Karpas-422 (cell line): Measurements from ENCODE around the gene USP15. TPM values are rescaled to one million over a fixed set of nuclear protein-coding genes. Genes with fewer than 3 reads are reported as not detected.
"Not testable (repeated sequence)": the region's sequence is repeated elsewhere in the genome, so short reads cannot be mapped to it uniquely, and the experiment has no call there.

Source experiments
- DNase-seq: peaks from one replicate; pipeline ENCODE4 v3.0.0-alpha.2; 2015
- H2AFZ ChIP-seq: fragments of 200-600 bp; sonication (generic); 2 replicates; pipeline ENCODE4 v1.6.1; 2014; ENCODE audit warnings: antibody characterized with exemption, low read length, mixed read lengths
- H3K27ac ChIP-seq: fragments of 200-600 bp; sonication (generic); 2 replicates; pipeline ENCODE4 v1.5.1; 2014; ENCODE audit warnings: mild to moderate bottlenecking, low read length, moderate library complexity
- H3K27me3 ChIP-seq: fragments of 200-600 bp; sonication (generic); 2 replicates; pipeline ENCODE4 v1.6.1; 2014; ENCODE audit warnings: low read length, mixed read lengths
- H3K36me3 ChIP-seq: fragments of 200-600 bp; sonication (generic); 2 replicates; pipeline ENCODE4 v1.6.1; 2014; ENCODE audit warnings: low read length, mixed read lengths; ENCODE audit not compliant: insufficient read depth
- H3K4me1 ChIP-seq: fragments of 200-600 bp; sonication (generic); 2 replicates; pipeline ENCODE4 v1.6.1; 2014; ENCODE audit warnings: mild to moderate bottlenecking, low read length, mixed read lengths
- H3K4me2 ChIP-seq: fragments of 200-600 bp; sonication (generic); 2 replicates; pipeline ENCODE4 v1.6.1; 2014; ENCODE audit warnings: low read length, low read depth, mild to moderate bottlenecking; ENCODE audit not compliant: poor library complexity, severe bottlenecking
- H3K4me3 ChIP-seq: fragments of 200-600 bp; sonication (generic); 2 replicates; pipeline ENCODE4 v1.5.1; 2014; ENCODE audit warnings: mild to moderate bottlenecking, antibody characterized with exemption, low read length, mixed read lengths
- H3K79me2 ChIP-seq: fragments of 200-600 bp; sonication (generic); 2 replicates; pipeline ENCODE4 v1.6.1; 2014; ENCODE audit warnings: mild to moderate bottlenecking, low read length, mixed read lengths
- H3K9ac ChIP-seq: fragments of 200-600 bp; sonication (generic); 2 replicates; pipeline ENCODE4 v1.6.0; 2014; ENCODE audit warnings: low read length
- H3K9me2 ChIP-seq: fragments of 200-600 bp; sonication (generic), shearing (Covaris generic); replicated peaks from 2 replicates; pipeline ENCODE4 v1.6.0; 2014; ENCODE audit warnings: mild to moderate bottlenecking, low read length, moderate library complexity; ENCODE audit not compliant: insufficient read depth
- H3K9me3 ChIP-seq: fragments of 300-700, 200-600 bp; sonication (generic); 2 replicates; pipeline ENCODE4 v1.6.1; 2014; ENCODE audit warnings: low read length, mixed read lengths
- H4K20me1 ChIP-seq: fragments of 200-600 bp; sonication (generic); 2 replicates; pipeline ENCODE4 v1.6.1; 2014; ENCODE audit warnings: mild to moderate bottlenecking, antibody characterized with exemption, low read length, low read depth; ENCODE audit not compliant: insufficient read depth
- total RNA-seq: library from RNA; depleted of rRNA; stranded (reverse); fragments of >200 nt; shearing (Covaris generic); gene quantifications from 2 replicates; pipeline ENCODE4 v1.2.3, GENCODE V29; 2014; ENCODE audit warnings: low replicate concordance

USP15 gene
- total RNA-seq, 1 experiment from 2014 or later, result 96.0 TPM

DNA sequence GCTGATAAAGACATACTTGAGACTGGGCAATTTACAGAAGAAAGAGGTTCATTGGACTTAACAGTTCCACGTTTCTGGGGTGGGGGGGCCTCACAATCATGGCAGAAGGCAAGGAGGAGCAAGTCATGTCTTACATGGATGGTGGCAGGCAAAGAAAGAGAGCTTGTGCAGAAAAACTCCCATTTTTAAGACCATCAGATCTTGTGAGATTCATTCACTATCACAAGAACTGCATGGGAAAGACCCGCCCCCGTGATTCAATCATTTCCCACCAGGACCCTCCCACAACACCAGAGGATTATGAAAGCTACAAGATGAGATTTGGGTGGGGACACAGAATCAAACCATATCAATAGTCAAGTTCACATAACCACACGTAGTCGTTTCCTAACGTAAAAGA is 85.5 kb downstream of the USP15 start:
- Histone ChIP-seq H3K9me2 (no peaks in the 10 kb centered on the region), H2AFZ (no peak overlapping the region), H3K79me2 (peaks cover 60% of the 10 kb centered on the region), H3K36me3 (peaks cover 7% of the 10 kb centered on the region; the same call in 1 of the 2 replicates), H3K9me3 (no peaks in the 10 kb centered on the region), H3K27me3 (no peaks in the 10 kb centered on the region), H3K4me3 (no peak overlapping the region), H3K4me2 (no peak overlapping the region), H3K4me1 (no peaks in the 10 kb centered on the region), H4K20me1 (no peaks in the 10 kb centered on the region), H3K27ac (no peak overlapping the region), H3K9ac (no peak overlapping the region)
- no peak for DNase-seq

DNA sequence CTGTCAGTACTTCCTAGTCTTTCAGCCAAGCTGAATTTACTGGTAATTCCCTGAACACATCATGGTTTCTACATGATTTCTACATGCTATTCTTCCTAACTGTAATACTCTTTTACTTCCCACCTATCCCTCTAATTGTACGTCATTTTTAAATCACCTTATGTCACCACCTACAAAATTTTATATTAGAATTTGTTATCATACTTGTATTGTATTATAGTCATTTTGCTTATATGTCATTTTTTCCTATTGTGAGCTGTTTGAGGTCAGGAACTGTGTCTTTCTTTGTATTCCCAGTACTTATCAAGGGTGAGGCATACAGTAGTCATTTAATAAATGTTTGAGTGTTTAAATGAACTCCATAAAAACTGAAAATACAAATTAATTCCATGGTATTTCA is 86.6 kb downstream of the USP15 start:
- no peaks in the 10 kb centered on the region for H3K9me3 ChIP-seq
- no peaks in the 10 kb centered on the region for H3K27me3 ChIP-seq
- H3K9me2 ChIP-seq, result no peaks in the 10 kb centered on the region
- H3K4me3 ChIP-seq, result no peak overlapping the region
- peaks cover 57% of the 10 kb centered on the region for H3K79me2 ChIP-seq
- H3K27ac ChIP-seq, result no peak overlapping the region
- H2AFZ ChIP-seq, result no peak overlapping the region
- DNase-seq, result no peak
- no peak overlapping the region for H3K4me2 ChIP-seq
- H3K36me3 ChIP-seq, result peaks cover 7% of the 10 kb centered on the region; the same call in 1 of the 2 replicates
- peaks cover 4% of the 10 kb centered on the region; the same call in 1 of the 2 replicates for H3K4me1 ChIP-seq
- H3K9ac ChIP-seq, result no peak overlapping the region
- no peaks in the 10 kb centered on the region for H4K20me1 ChIP-seq

DNA sequence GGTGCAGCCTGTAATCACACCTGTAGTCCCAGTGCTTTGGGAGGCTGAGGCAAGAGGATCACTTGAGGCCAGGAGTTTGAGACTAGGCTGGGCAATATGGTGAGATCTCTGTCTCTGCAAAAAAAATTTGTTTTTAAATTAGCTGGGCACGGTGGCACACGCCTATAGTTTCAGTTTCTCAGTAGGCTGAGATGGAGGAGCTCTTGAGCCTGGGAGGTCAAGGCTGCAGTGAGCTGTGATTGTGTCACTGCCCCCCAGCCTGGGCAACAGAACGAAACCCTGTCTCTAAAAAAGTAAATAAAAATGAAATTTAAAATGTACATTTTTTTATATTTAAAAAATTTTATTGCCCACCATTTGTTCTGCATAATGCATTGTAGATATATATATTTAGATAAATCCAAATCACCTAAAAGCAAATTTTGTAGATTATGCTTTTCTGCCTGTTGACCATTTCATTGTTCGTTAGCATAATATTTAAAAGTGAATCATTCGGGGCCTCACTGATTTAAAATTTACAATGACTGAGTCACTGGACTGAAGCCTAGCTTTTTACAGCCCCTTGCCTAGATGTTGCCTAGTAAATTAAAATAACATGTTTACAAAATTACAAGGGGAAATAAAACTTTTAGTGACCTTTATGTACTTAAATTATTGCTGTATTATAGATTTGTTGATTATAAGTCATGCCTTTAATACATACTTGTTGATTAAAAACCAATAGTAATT is 87.9 kb downstream of the USP15 start:
- no peak for DNase-seq
- Histone ChIP-seq H4K20me1 (no peaks in the 10 kb centered on the region), H3K4me3 (no peak overlapping the region), H3K4me1 (peaks cover 7% of the 10 kb centered on the region; the same call in 1 of the 2 replicates), H3K4me2 (no peak overlapping the region), H3K9me2 (no peaks in the 10 kb centered on the region), H3K27ac (no peak overlapping the region), H3K36me3 (no peaks in the 10 kb centered on the region; the same call in 1 of the 2 replicates), H3K79me2 (peaks cover 53% of the 10 kb centered on the region), H3K27me3 (no peaks in the 10 kb centered on the region), H3K9me3 (no peaks in the 10 kb centered on the region), H2AFZ (no peak overlapping the region), H3K9ac (no peak overlapping the region)

DNA sequence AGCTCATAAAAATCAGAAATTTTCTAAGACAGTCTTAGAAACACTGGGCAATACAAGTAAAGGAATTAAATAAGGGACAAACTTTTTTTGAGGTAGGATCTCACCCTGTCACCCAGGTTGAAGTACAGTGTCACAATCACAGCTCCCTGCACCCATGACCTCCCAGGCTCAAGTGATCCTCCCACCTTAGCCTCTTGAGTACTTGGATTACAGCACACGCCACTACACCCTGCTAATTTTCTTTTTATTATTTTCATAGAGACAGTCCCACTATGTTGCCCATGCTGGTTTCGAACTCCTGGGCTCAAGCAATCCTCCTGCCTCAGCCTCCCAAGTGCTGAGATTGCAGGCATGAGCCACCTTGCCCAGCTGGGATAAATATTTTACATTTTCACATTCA is 90.3 kb downstream of the USP15 start:
- Histone ChIP-seq H3K27ac (no peak overlapping the region), H3K4me2 (no peak overlapping the region), H3K27me3 (no peaks in the 10 kb centered on the region), H4K20me1 (no peaks in the 10 kb centered on the region), H3K4me3 (no peak overlapping the region), H2AFZ (no peak overlapping the region), H3K4me1 (peaks cover 7% of the 10 kb centered on the region; the same call in 1 of the 2 replicates), H3K9me3 (no peaks in the 10 kb centered on the region), H3K9ac (no peak overlapping the region), H3K36me3 (no peaks in the 10 kb centered on the region; the same call in 1 of the 2 replicates), H3K9me2 (no peaks in the 10 kb centered on the region), H3K79me2 (peaks cover 74% of the 10 kb centered on the region)
- no peak for DNase-seq

DNA sequence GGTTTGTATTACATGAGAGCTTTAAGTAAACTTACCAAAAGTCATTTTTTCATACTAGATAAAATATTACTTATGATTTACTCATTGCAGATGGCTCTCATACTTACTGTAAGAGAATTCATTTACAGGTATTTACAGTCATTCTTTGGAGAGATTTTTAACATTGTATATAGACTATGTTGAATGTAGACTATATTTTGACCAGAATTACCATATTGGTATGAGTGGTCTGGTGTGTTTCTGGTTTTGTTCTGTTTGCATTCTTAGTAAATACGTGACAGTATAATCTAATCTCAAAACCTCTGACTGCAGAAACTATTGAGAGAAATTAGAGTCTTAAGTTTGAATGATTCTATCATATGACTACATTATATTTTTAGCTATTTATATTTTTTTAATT is 91.1 kb downstream of the USP15 start:
- Histone ChIP-seq H3K9me2 (no peaks in the 10 kb centered on the region), H3K4me1 (peaks cover 7% of the 10 kb centered on the region; the same call in 1 of the 2 replicates), H3K27me3 (no peaks in the 10 kb centered on the region), H4K20me1 (no peaks in the 10 kb centered on the region), H3K4me3 (no peak overlapping the region), H3K79me2 (peaks cover 73% of the 10 kb centered on the region), H2AFZ (no peak overlapping the region), H3K36me3 (peaks cover 2% of the 10 kb centered on the region; the same call in 1 of the 2 replicates), H3K4me2 (no peak overlapping the region), H3K9me3 (no peaks in the 10 kb centered on the region), H3K9ac (no peak overlapping the region), H3K27ac (no peak overlapping the region)
- no peak for DNase-seq

DNA sequence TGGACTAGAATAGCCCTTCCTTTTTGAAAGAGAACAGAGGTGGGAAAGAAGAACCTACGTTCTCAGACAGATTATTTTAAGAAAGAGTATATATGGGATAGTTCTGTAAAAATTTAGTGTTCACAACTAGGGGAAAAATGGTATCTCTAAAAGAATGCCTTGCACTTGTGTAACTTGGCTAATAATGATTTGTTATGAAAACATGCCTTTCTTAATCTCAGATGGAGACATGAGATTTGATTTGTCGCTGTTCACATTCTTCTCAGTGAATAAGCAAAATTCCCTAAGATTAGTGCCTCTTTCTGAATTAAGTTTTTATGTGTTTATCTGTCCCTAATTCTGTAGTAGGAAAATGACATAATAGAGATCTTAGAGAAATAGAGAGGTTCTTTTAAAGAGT is 100.8 kb downstream of the USP15 start:
- Histone ChIP-seq H3K9me2 (no peaks in the 10 kb centered on the region), H3K9ac (no peak overlapping the region), H3K27me3 (no peaks in the 10 kb centered on the region), H3K4me1 (no peaks in the 10 kb centered on the region), H3K9me3 (no peaks in the 10 kb centered on the region), H3K4me2 (no peak overlapping the region), H3K4me3 (no peak overlapping the region), H4K20me1 (no peaks in the 10 kb centered on the region), H3K27ac (no peak overlapping the region), H3K36me3 (peaks cover 21% of the 10 kb centered on the region), H2AFZ (no peak overlapping the region), H3K79me2 (peaks cover 85% of the 10 kb centered on the region)
- no peak for DNase-seq

DNA sequence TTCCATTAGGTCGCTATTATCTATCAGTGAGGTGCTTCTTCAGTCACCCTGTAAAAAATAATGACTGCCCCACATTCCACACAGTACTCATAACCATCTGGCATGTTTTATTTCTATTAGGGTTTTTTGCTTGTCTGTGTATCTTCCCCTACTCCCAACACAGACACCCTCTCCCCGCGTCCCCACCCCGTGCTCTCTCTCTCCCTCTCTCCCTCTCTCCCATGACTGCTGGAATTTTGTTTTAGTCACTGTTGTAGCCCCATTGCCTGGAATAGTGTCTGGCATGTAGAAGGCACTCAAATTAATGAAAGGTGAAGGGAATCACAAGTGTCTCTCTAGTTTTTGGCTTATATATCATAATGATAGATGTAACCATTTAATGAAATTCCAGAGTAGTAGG is 103.3 kb downstream of the USP15 start:
- no peaks in the 10 kb centered on the region for H3K4me1 ChIP-seq
- H3K9me3 ChIP-seq, result no peaks in the 10 kb centered on the region
- peaks cover 81% of the 10 kb centered on the region for H3K79me2 ChIP-seq
- no peak for DNase-seq
- H3K27ac ChIP-seq, result no peak overlapping the region
- no peaks in the 10 kb centered on the region for H3K27me3 ChIP-seq
- H3K9ac ChIP-seq, result no peak overlapping the region
- no peak overlapping the region for H3K4me2 ChIP-seq
- H3K36me3 ChIP-seq, result 0 out of 2 replicates have a peak, but pooled peaks cover 6% of the 10 kb centered on the region
- no peaks in the 10 kb centered on the region for H4K20me1 ChIP-seq
- H3K9me2 ChIP-seq, result no peaks in the 10 kb centered on the region
- H2AFZ ChIP-seq, result no peak overlapping the region
- H3K4me3 ChIP-seq, result no peak overlapping the region

DNA sequence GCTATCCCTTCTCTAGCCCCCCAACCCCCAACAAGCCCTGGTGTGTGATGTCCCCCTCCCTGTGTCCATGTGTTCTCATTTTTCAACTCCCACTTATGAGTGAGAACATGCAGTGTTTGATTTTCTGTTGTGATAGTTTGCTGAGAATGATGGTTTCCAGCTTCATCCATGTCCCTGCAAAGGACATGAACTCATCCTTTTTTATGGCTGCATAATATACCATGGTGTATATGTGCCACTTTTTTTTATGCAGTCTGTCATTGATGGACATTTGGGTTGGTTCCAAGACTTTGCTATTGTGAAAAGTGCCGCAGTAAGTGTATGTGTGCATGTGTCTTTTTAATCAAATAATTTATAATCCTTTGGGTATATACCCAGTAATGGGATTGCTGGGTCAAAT is 104.5 kb downstream of the USP15 start:
- peaks cover 82% of the 10 kb centered on the region for H3K79me2 ChIP-seq
- not testable (repeated sequence) for H3K9me2 ChIP-seq, H3K4me1 ChIP-seq, H3K27me3 ChIP-seq, H4K20me1 ChIP-seq, H3K9ac ChIP-seq, H3K4me2 ChIP-seq, H3K27ac ChIP-seq, H3K9me3 ChIP-seq, H2AFZ ChIP-seq, H3K4me3 ChIP-seq, H3K36me3 ChIP-seq, DNase-seq
